ENCODE data around the gene LRCH3.

The LRCH3 gene

DNA sequence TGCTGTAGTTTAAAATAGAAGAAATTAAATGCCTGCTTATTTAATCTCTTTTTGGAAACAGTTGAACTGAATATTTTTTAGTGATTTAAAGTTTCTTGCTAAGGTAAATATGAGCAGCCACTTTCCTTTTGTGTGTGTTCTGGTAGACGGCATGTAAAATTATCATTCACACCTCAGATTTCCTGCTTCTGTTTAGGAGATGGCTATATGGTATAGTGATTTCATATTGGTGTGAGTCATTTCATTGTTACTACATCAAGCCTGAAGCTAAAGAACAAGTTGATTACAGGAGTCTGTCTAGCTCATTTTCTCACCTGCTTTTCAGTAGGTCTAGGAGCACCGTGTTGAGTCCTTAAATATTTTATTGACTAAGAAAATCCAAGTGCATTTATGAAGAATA lies 2.2 kb downstream of the LRCH3 start:
- H3K4me3 ChIP-seq (ENCODE audit: low read depth in 1 of 2, low read length in 1 of 2): no peak overlapping the region
- H3K27ac ChIP-seq: no peak overlapping the region

DNA sequence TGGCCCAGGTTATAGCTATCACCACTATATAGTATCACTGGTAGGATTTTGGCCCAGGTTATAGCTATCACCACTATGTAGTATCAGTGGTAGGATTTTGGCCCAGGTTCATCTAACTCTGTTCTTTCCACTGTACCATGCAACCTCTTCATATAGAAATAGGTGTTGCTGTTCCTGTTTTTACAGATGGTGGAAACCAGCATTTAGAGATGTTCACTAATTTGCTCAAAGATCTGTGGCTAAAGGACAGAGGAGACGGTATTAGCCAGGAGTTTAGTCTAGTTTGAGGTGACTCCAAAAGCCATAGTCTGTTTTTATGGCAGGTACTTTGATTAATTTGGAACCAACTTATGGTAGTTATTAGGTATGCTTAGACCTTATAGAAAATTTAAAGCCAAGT lies 3.1 kb downstream of the LRCH3 start:
- no peaks in the 10 kb centered on the region for H3K27me3 ChIP-seq
- TF ChIP-seq, protein P1, sequence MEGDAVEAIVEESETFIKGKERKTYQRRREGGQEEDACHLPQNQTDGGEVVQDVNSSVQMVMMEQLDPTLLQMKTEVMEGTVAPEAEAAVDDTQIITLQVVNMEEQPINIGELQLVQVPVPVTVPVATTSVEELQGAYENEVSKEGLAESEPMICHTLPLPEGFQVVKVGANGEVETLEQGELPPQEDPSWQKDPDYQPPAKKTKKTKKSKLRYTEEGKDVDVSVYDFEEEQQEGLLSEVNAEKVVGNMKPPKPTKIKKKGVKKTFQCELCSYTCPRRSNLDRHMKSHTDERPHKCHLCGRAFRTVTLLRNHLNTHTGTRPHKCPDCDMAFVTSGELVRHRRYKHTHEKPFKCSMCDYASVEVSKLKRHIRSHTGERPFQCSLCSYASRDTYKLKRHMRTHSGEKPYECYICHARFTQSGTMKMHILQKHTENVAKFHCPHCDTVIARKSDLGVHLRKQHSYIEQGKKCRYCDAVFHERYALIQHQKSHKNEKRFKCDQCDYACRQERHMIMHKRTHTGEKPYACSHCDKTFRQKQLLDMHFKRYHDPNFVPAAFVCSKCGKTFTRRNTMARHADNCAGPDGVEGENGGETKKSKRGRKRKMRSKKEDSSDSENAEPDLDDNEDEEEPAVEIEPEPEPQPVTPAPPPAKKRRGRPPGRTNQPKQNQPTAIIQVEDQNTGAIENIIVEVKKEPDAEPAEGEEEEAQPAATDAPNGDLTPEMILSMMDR (IDR thresholded peaks at IDR 0.05): no peak

More for the DNA sequence above, 2.2 kb downstream of the LRCH3 start:
- Histone ChIP-seq H3K4me1 (ENCODE audit: control insufficient read depth in 1 of 2, insufficient read depth in 1 of 2, low read depth in 1 of 2, low read length in 1 of 2) (peaks cover 10 to 12% of the 10 kb centered on the region in 2 experiments), H3K27me3 (no peaks in the 10 kb centered on the region), H3K36me3 (no peaks in the 10 kb centered on the region), H3K9me3 (no peaks in the 10 kb centered on the region)
- TF ChIP-seq, protein P1 (IDR thresholded peaks at IDR 0.05): no peak

DNA sequence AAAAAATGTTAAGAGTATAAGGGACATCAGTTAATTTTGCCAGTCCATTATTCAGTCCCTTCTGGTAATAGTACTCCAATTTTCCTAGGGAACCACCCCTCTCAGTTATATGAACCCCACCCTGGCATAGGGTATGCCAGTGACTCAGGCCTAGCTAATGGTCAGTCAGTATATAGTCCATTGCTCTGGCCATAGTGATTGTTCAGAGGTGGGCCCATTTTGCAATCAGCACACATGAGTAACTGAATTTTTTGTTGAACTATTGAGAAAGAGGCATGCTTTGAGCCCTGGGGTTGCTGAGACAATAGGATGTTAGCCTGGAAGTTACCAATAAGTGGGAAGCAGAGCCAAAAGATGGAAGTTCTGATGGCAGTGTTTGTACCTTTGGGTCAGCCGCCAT lies 4.1 kb downstream of the LRCH3 start:
- Histone ChIP-seq H3K27ac (no peak overlapping the region), H3K9me3 (no peaks in the 10 kb centered on the region), H3K27me3 (no peaks in the 10 kb centered on the region), H3K4me3 (ENCODE audit: low read depth in 1 of 2, low read length in 1 of 2) (no peak overlapping the region), H3K36me3 (no peaks in the 10 kb centered on the region), H3K4me1 (ENCODE audit: control insufficient read depth in 1 of 2, insufficient read depth in 1 of 2, low read depth in 1 of 2, low read length in 1 of 2) (peaks cover 10 to 12% of the 10 kb centered on the region in 2 experiments)
- TF ChIP-seq, protein P1 (IDR thresholded peaks at IDR 0.05): no peak

More for the DNA sequence above, 3.1 kb downstream of the LRCH3 start:
- H3K27ac ChIP-seq: no peak overlapping the region
- peaks cover 10 to 12% of the 10 kb centered on the region in 2 experiments for H3K4me1 ChIP-seq (ENCODE audit: control insufficient read depth in 1 of 2, insufficient read depth in 1 of 2, low read depth in 1 of 2, low read length in 1 of 2)
- no peaks in the 10 kb centered on the region for H3K9me3 ChIP-seq
- no peaks in the 10 kb centered on the region for H3K36me3 ChIP-seq
- no peak overlapping the region for H3K4me3 ChIP-seq (ENCODE audit: low read depth in 1 of 2, low read length in 1 of 2)

DNA sequence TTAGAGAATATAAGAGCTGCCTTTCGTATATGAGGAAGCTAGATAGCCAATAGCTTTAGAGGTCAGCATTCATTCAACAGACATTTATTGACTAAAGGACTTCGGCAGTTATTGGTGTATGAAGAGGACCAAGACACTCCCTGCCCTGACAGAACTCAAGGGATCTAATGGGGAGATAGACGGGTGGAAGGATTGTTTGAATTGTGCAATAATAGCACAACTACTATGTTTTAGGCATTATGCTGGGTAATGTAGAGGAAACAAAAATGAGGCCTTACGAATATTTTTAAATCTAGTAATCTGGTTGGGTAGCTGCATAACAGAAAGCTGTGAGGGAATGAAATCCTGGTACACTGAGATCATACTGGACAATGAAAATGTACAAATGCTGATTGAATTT lies 5.0 kb downstream of the LRCH3 start:
- Histone ChIP-seq H3K27me3 (no peaks in the 10 kb centered on the region), H3K9me3 (no peaks in the 10 kb centered on the region), H3K27ac (no peak overlapping the region), H3K4me1 (ENCODE audit: control insufficient read depth in 1 of 2, insufficient read depth in 1 of 2, low read depth in 1 of 2, low read length in 1 of 2) (peaks cover 6 to 7% of the 10 kb centered on the region in 2 experiments), H3K36me3 (no peaks in the 10 kb centered on the region), H3K4me3 (ENCODE audit: low read depth in 1 of 2, low read length in 1 of 2) (no peak overlapping the region)
- TF ChIP-seq, protein P1 (IDR thresholded peaks at IDR 0.05): no peak

DNA sequence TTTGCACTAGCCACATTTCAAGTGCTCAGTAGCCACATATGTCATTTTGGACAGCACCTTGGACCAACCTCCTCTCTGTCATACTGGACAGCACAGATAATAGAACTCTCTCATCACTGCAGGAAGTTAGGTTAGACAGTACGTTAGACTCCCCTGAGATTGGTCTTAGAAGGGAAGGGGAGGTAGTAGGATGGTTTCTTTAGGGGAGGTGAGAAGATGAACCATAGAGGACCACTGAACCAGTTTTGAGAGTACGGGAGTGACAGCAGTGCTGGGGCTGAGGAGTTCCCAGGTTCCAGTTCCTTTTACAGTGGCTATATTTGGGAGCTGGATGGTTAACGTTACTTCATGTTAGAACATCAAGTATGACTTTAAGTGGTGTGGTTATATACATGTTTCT lies 7.8 kb downstream of the LRCH3 start:
- Histone ChIP-seq H3K36me3 (no peaks in the 10 kb centered on the region), H3K9me3 (no peaks in the 10 kb centered on the region), H3K4me3 (ENCODE audit: low read depth in 1 of 2, low read length in 1 of 2) (no peak overlapping the region), H3K4me1 (ENCODE audit: control insufficient read depth in 1 of 2, insufficient read depth in 1 of 2, low read depth in 1 of 2, low read length in 1 of 2) (peaks cover 0 to 5% of the 10 kb centered on the region in 2 experiments), H3K27ac (no peak overlapping the region), H3K27me3 (no peaks in the 10 kb centered on the region)
- TF ChIP-seq, protein P1 (IDR thresholded peaks at IDR 0.05): no peak

DNA sequence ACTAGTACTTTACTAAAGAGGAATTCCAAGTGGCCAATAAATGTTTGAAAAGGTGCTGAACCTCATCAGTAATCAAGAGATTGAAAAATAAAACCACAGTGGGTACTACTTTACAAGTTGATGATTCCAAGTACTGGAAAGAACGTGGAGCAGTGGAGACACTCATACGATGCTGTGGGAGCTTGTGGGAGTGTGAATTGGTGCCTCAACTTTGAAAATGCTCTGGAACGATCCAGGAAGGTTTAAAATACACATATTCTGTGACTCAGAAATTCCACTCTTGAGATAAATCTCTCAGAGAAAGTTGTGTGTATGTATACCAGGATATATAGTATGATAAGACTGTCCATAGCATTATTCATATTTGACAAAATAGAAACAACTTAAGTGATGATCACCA lies 9.3 kb downstream of the LRCH3 start:
- H3K27me3 ChIP-seq: no peaks in the 10 kb centered on the region
- no peak overlapping the region for H3K27ac ChIP-seq
- no peaks in the 10 kb centered on the region for H3K9me3 ChIP-seq
- H3K4me1 ChIP-seq (ENCODE audit: control insufficient read depth in 1 of 2, insufficient read depth in 1 of 2, low read depth in 1 of 2, low read length in 1 of 2): peaks cover 0 to 5% of the 10 kb centered on the region in 2 experiments
- H3K36me3 ChIP-seq: no peaks in the 10 kb centered on the region
- TF ChIP-seq, protein P1 (IDR thresholded peaks at IDR 0.05): no peak
- H3K4me3 ChIP-seq (ENCODE audit: low read depth in 1 of 2, low read length in 1 of 2): no peak overlapping the region

Data from neutrophil (primary cell).